ENCODE results near the gene GAMT.
A peak's percentile ranks its signal among the peaks of the same experiment; 100 is the strongest.

The GAMT gene

DNA sequence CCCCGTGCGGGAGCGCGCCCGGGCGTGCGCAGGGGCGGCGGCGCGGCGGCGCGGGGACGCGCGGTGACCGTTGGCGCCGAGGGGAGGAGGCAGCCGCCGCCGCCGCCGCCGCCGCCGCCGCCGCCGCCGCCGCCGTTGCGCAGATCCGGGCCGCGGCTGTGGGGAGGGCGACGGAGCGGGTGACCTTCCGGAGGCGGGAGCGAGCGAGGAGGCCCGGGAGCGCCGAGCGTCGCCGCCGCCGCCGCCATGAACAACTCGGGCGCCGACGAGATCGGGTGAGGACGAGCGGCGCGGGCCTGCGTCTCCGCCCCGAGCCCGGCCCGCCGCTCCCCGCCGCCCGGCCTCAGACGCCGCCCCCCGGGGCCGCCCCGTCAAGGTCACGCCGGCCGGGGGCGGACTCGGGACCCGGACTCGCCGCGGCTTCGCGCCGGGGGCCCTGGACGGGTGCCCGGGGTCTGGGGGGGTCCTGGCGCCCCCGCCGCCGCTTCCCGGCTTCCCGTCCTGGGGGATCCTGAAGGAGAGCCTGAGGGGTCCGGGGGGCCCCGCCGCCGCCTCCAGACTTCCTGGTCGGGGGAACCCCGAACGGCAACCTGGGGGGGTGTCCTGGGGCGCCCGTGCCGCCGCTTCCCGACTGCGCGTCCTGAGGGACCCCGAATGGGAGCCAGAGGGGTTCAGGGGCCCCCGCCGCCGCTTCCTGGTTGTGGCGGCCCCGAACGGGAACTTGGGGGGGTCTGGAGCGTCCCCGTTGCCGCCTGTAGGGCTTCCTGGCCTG is 6.4 kb upstream of the GAMT start, which contains the start of gene DAZAP1:
Gene DAZAP1, plus strand, starts transcription at position 59 of the 772 bp plus-strand sequence. Its CDS starts 188 bp downstream, at position 247.
- H3K4me3 ChIP-seq (ENCODE audit: low read depth, low read length), result peak within 1 kb of the TSS; percentile 81
- no peak for DNase-seq (ENCODE audit: low read depth)
- TF ChIP-seq, protein P1, sequence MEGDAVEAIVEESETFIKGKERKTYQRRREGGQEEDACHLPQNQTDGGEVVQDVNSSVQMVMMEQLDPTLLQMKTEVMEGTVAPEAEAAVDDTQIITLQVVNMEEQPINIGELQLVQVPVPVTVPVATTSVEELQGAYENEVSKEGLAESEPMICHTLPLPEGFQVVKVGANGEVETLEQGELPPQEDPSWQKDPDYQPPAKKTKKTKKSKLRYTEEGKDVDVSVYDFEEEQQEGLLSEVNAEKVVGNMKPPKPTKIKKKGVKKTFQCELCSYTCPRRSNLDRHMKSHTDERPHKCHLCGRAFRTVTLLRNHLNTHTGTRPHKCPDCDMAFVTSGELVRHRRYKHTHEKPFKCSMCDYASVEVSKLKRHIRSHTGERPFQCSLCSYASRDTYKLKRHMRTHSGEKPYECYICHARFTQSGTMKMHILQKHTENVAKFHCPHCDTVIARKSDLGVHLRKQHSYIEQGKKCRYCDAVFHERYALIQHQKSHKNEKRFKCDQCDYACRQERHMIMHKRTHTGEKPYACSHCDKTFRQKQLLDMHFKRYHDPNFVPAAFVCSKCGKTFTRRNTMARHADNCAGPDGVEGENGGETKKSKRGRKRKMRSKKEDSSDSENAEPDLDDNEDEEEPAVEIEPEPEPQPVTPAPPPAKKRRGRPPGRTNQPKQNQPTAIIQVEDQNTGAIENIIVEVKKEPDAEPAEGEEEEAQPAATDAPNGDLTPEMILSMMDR (conservative IDR thresholded peaks at IDR 0.05; ENCODE audit: low read depth, low read length), result no peak

DNA sequence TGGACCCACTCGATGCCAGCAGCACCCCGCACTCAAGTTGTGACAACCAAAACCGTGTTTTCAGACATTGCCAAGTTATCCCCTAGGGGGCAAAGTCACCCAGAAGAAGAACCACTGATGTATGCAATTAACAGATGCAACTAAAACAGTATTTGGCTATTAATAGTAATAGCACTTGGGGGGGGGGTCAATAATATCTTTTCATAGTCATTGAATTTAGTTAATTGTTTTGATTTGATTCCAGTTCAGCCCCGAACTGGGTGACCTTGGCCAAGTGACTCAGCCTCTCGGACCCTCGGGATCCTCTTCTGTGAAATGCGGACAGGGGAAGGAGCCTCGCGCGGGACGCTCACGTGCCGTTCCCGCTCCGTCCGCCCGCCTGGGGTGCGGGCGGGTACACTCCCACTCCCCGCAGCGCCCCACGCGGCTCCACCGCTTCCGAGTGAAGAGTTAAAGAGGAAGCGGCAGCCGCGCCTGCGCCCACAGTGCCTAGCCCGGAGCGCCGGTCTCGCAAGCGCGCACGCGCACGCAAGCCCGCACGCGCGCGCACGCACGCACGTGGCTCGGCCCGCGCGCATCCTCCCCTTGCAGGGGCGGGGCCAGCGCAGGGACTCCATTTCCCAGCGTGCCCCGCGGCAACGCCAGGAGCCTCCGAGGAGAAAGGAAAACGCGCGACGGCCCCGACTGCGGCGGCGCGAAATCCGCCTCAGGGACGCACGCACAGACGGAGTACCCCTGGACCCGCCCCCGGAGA is 5.6 kb upstream of the GAMT start:
- TF ChIP-seq, protein P1 (conservative IDR thresholded peaks at IDR 0.05; ENCODE audit: low read depth, low read length), result peak; percentile 48
- DNase-seq (ENCODE audit: low read depth), result peak; percentile 99
- H3K4me3 ChIP-seq (ENCODE audit: low read depth, low read length), result peak overlapping the region; percentile 60

DNA sequence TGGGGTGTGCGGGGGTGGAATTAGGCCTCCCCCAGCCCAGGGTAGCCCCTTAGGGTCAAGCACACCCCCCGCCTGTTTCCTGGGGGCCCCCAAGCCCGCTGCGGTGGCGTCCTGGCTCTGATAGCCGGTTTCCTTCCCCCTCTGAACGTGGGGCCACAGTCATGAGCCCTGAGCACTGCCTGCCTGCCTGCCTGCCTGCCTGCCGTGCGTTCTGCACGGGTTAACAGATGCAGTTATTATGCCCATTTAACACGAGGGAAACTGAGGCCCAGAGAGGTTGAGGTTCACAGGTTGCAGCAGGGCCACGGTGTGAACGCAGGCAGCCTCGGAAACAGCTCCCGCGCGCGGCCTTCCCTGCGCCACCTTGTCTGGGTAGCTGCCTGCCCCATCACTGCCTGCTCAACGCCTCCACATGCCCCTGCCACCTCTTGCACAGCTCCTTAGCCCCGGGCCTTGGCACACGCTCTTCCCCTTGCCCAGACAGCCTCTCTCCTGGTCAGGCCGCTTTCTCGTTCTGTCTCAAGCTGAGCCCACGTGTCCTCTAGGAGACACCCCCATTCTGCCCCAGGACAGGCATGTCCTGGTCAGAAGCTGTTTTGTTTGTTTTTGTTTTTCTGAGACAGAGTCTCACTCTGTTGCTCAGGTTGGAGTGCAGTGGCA is 1.2 kb upstream of the GAMT start:
- H3K4me3 ChIP-seq (ENCODE audit: low read depth, low read length), result peak overlapping the region; percentile 31
- DNase-seq (ENCODE audit: low read depth), result no peak
- TF ChIP-seq, protein P1 (conservative IDR thresholded peaks at IDR 0.05; ENCODE audit: low read depth, low read length), result no peak

DNA sequence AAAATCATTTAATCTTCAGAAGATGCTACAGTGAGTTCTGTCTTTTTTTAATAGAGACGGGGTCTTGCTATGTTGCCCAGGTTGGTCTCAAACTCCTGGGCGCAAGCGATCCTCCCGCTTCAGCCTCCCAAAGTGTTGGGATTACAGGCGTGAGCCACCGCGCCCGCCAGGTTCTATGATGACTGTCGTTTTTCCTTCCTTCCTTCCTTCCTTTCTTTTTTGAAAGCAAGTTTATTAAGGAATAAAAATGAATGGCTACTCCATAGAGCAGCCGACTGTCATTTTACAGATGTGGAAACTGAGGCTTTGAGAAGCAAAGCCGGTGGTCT is 511 bp upstream of the GAMT start:
- TF ChIP-seq, protein P1 (conservative IDR thresholded peaks at IDR 0.05; ENCODE audit: low read depth, low read length), result no peak
- H3K4me3 ChIP-seq (ENCODE audit: low read depth, low read length), result peak overlapping the region; percentile 60
- DNase-seq (ENCODE audit: low read depth), result no peak

DNA sequence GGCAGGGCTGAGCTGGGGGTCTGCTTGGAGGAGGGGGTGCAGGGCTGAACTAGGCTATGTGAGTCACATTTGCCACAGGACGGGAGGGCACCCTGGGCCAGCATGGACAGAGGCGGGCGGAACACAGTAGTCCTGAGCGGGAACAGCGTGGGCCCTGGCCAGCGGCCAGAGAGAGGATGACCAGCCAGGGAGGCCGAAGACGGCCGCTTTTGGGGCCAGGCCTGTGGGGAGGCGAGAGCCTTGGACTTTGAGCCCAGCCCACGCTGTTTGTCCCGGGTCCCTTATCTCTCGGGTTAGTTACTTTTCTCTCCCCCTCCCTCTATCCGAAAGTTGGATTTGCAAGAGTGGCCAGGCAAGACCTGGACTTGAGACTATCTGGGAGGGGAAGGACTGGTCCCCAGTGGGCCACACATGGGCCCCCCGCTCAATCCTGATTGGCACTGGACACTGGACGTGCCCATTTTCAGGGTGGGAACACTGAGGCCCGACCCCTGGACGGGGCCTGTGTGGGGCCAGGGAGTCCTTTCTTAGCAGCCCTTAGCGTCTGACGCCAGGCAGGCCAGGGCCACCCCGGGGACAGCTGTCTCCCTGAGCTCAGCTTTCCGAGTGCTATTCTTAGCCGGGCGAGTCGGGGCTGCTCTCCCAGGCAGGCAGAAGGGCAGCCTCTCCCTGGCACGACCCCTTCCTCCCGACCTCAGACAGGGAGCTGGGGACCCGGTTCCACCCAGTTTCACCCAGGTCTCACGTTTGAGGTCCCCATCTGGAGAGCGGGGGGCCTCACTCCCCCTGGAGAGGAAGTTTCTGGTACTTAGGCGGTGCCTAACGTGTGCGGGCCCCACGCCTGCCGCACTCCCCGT is 833 bp downstream of the GAMT start:
- peak overlapping the region; percentile 60 for H3K4me3 ChIP-seq (ENCODE audit: low read depth, low read length)
- no peak for DNase-seq (ENCODE audit: low read depth)
- TF ChIP-seq, protein P1 (conservative IDR thresholded peaks at IDR 0.05; ENCODE audit: low read depth, low read length), result no peak

DNA sequence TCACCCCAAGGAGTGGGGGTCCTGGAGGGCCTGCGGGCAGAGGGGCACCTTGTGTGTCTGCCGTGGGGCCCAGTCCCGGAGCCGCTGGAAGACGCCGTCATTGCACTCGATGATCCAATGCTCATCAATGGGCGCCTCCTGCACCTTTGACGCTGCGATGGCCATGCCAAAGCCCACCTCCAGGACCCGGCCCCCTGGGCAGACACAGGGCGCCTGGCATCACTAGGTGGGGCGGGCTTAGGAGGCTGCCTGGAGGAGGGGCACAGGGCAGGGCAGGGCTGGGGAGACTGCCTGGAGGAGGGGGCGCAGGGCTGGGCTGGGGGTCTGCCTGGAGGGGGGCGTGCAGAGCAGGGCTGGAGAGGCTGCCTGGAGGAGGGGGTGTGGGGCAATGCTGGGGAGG is 1.6 kb downstream of the GAMT start:
- no peak overlapping the region for H3K4me3 ChIP-seq (ENCODE audit: low read depth, low read length)
- TF ChIP-seq, protein P1 (conservative IDR thresholded peaks at IDR 0.05; ENCODE audit: low read depth, low read length), result no peak
- no peak for DNase-seq (ENCODE audit: low read depth)

Measured in choroid plexus epithelial cell (primary cell).